GM19099 (cell line): Measurements from ENCODE around the gene LY6G6D.

Experiments used
- POLR2A ChIP-seq: IDR thresholded peaks from 3 replicates; pipeline ENCODE4 v1.6.1; 2011; ENCODE audit warnings: low read depth; ENCODE audit not compliant: insufficient read length; ENCODE audit errors: extremely low read depth

Gene LY6G6D, protein sequence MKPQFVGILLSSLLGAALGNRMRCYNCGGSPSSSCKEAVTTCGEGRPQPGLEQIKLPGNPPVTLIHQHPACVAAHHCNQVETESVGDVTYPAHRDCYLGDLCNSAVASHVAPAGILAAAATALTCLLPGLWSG

DNA sequence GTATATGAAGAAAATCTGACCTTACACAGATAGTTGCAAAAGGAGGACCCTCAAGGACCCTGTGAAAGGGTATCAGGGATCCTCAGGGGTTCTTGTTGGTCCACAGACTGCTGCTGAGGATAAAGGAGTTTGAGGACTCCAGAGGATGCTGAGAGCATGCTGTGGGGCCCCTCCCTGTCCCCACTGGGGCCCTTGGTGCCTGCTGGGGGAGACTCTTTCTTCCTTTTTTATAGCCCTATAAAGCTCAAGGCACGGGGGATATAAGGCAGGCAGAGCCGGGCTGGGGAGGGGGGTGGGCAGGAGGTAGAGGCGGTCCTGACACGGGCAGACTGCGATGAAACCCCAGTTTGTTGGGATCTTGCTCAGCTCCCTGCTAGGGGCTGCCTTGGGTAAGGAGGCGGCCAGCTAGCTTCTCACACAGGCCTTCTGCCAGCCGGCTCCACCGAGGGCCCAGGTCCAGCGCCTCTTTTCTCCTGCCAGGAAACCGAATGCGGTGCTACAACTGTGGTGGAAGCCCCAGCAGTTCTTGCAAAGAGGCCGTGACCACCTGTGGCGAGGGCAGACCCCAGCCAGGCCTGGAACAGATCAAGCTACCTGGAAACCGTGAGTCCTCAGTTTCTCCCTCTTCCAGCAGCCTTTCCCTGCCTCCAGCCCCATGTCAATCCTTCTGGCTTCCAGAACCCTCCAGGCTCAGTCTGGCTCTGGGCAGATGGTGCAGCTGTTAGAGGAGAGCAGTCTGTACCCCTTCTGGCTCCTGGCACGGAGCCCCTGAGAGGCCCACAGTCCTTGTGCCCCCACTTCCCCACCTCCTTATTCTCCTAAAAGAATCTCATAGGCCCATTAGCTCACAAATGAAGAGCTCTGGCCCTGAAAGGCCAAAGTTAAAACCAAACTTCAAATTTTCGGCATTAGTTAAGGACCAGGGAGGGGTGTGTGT lies at the start of gene LY6G6D:
Gene LY6G6D, plus strand, starts transcription at position 327 of the 937 bp plus-strand sequence. Its CDS starts 8 bp downstream, at position 335.
- TF ChIP-seq POLR2A, result no peak

DNA sequence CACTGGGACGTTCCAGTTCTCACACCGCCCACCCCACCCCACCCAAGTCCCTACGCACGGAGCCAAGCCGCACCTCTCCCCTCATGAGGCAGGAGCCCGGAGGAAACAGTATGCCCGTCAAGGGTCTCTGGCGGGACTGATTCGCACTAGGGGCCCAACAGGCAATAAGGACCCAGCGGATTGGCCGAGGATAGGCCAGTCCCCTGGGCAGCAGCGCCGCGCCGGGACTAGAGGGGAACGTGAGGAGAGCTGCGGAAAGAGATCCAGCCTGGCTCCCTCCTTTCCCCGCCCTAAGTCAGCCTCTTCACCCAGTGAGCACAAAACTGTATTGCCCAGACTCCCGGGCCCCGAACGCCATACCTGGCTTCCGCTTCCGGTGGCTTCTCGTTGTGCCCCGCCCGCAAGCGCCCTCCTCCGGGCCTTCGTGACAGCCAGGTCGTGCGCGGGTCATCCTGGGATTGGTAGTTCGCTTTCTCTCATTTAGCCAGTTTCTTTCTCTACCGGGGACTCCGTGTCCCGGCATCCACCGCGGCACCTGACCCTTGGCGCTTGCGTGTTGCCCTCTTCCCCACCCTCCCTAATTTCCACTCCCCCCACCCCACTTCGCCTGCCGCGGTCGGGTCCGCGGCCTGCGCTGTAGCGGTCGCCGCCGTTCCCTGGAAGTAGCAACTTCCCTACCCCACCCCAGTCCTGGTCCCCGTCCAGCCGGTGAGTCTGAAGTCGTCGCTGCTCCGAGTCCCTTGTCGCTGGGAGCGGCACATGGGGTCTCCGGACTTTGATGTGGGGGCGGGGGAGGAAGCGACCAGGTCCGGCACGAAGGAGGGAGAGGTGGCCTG lies 49.4 kb upstream of the LY6G6D start, which contains the start of gene CSNK2B:
Gene CSNK2B, plus strand, starts transcription at position 580 of the 836 bp plus-strand sequence. CDS start 752 bp downstream, outside the sequence.
- TF ChIP-seq POLR2A, result peak; percentile 90

DNA sequence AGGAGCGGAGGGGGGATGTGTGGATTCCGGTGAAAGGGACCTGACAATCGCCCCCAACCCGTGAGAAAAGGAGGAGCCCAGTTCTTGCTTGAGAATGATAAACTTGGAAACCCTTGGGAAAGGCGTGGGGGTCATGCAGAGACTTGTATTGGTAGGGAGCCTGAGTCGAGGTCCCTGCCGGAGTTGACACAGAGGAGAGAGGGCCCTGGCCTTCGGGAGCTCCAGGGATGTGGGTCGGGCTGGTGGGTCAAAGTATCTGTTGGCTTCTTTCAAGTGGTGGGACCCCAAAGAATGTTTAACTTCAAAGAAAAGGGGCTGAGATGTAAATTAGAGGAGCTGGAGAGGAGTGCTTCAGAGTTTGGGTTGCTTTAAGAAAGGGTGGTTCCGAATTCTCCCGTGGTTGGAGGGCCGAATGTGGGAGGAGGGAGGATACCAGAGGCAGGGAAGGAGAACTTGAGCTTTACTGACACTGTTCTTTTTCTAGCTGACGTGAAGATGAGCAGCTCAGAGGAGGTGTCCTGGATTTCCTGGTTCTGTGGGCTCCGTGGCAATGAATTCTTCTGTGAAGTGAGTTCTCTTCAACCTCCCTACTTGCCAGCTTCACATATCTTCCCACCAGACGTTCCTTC lies 48.7 kb upstream of the LY6G6D start:
- TF ChIP-seq POLR2A, result no peak

DNA sequence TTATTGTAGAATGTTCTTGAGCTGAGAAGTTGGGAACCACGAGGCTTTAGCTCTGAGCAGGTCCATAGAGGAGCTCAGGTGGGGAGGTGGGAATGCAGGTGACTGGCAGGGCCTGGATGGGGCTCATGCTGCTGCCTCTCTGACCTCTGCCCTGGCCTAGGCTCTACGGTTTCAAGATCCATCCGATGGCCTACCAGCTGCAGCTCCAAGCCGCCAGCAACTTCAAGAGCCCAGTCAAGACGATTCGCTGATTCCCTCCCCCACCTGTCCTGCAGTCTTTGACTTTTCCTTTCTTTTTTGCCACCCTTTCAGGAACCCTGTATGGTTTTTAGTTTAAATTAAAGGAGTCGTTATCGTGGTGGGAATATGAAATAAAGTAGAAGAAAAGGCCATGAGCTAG lies 45.5 kb upstream of the LY6G6D start, which contains the start of gene LY6G5B:
Gene LY6G5B, plus strand, starts transcription at position 301 of the 400 bp plus-strand sequence. CDS start 975 bp downstream, outside the sequence.
- TF ChIP-seq POLR2A, result no peak

DNA sequence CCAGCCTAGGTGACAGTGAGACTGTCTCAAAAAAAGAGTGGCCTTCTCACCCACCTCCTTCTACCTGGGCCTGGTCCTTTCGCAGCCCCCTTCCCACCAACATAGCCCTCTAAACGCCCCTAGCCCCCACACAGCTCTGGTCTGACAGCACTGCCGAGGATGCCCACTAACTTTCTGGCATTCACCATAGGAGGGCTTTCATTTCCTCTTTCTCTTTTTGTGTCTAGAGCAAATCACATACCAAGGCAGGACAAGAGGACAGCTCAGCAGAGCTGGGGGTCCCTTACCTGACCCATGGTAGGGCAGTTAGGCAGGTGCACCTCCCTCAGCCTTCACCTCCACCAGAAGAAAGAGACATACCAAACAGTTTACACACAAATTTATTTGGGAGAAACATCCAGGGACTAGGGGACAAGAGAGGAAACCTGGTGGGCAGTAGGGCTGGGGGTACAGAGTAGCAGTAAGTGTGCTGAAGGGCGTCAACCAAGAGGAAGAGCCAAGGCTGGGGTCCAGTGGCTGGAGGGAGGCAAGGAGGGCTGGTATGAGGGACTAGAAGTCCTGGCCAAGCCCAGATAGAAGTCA lies 38.7 kb upstream of the LY6G6D start:
- TF ChIP-seq POLR2A, result no peak

DNA sequence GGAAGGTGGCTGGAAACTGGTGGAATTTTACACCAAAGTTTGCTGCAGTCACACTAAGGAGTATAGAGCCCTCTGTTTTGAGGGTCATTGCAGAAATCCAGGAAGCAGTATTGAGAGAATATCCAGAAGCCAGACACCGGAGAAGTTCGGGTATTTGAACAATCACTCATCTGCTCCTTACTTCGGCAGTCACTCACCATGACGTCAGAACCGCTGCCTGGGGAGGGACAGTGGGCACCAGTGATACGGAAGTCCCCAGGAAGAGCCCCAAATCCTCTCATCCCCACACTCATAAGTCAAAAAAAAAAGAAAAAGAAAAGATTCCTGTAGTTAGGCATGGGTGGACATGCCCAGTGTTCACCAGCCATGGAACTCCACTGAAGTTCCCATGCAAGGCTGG lies 38.2 kb upstream of the LY6G6D start:
- TF ChIP-seq POLR2A, result no peak

DNA sequence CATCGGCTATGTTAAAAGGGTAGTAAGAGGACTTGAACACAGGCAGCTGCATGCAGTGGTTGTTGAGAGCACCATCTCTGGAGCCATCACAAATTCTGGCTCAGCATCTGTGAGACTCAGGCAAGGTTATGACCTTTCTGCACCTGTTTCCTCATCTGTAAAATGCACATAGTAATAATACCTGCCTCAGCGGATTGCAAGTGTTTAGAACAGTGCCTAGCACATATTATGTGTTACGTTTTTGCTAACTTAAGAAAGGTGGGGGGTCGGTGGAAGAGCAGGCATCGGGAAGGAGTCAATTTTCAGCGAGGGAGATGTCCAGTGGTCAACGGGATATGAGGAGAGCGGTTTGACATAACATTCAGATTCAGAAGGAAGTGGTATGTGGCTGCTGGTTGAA lies 37.2 kb upstream of the LY6G6D start:
- no peak for TF ChIP-seq POLR2A

DNA sequence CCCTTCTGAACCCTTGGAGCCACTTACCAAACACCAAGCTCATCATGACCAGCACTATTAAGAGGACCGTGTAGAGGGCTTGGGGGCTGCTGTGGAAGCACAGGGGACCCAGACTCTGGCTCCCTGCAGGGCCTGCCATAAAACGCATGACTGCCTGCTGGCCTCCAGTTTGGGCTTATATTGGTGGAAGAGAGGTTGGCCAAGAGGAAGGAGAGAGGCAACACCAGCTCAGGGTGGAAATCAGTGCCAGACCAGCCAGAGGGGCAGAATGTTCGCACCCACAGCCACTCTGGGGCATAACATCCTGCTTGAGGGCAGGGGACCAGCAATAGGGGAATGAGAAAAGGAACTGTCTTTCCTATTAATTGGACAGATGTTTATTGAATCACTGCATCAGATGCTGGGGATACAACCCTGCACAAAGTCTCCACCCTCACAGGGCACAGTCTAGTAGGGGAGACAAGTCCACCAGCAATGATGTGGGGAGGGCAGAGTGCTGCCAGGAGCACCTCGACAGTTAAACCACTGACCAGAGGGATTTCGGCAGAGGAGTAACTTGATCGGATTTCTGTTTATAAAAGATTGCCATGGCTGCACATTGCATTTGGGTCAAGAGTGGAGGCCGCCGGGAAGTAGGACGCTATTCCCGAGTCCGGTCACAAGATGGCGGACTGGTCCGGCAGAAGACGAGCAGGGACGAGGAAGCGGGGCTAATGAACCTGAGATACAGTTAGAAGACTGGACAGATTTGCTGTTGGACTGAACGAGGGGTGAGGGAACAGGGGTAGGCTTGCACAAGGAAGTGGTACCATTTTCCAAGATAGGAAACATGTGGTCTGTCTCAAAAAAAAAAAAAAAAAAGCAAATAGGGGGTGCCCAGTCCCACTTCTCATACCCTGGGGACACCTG lies 34.7 kb upstream of the LY6G6D start, which contains the start of gene LY6G5C:
Gene LY6G5C, minus strand, starts transcription at position 842 of the 909 bp plus-strand sequence. Its CDS starts 694 bp downstream, at position 148.
- peak; percentile 6 for TF ChIP-seq POLR2A

DNA sequence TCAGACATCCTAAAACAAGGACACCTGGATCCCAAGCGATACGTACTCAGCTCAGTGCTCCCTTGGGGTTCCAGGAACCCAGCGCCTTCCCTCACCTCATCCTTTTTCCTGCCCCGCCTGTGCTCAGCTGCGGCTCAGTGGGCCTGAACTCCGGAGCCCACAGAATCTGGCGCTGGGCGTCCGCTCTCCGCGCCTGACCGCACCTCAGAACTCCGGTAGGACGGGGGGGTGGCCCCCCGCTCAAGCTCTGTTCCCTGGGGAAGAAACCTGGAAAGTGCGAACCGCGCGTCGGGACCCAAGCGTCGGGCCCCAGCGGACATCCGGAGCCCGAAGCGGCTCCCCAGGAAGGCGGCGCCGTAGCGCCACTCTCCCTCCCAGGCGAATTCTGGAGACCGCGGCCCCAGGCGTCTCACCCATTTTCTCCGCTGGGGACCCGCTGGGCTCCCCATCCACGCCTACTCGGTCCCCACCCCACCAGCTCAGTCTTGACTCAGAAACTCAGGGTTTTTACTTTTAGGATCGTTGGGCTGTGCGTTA lies 33.9 kb upstream of the LY6G6D start:
- TF ChIP-seq POLR2A, result no peak

DNA sequence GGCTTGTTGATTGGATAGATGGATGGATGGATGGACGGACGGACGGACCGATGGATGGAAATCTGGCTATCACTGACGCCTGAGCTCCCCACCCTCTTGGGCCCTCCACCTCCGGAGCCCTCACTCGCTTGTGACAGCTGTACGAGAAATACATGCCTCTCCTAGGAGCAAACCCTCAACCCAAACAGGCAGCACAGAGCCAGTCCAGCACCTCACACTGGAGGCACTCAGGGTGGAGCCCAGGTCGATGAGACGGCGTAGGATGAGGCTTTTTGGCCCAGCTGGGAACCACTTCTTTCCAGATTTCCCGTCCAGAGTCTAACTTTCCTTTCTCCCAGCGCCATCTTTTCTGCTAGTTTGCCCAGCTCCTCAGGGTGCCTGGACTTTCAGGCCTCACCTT lies 31.6 kb upstream of the LY6G6D start:
- TF ChIP-seq POLR2A, result no peak

DNA sequence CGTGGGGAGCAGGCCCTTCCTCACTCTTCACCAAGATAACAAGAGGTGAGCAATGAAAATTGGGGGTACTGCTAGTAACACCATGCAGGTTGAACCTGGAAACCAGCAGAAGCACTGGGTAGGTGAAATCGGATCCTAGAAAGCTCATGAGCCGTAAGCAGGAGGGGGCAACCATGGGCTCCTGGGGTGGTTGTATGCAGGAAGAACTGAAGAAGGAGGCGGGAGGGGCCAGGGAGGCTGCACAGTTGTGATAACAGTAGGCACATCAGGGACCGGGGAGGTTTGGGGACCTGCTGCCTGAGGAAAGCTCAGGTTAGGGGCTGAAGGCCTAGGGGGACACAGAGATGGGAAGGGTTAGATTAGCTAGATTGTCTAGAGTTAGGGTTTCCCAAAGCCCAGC lies 28.7 kb upstream of the LY6G6D start:
- TF ChIP-seq POLR2A, result no peak

DNA sequence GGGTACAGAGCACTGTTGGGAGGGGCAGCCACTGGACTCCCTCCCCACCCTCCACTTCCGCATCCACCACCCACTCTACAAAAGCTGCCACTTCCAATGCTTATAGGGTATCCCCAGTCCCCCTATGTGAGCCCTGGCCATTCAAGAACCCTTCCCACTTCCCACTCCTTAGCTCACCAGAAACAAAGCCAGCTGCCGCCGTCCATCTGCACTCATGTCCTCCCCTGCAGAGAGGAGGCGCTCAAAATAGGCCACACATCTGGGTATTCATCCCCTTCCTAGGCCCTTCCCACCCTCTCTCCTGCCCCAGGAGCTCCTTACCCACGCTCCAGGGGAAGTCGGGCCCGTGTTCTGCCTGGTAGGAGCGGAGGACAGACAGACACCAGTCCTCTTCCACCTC lies 27.8 kb upstream of the LY6G6D start:
- TF ChIP-seq POLR2A, result no peak
